ACC112 (cell line): ENCODE data around the gene GLRA1.

ENCODE experiments used
- H2AFZ ChIP-seq: fragments of 200-600 bp; sonication (generic); one replicate; pipeline ENCODE4 v1.6.0; 2017; ENCODE audit warnings: antibody characterized with exemption, low read length; ENCODE audit not compliant: unreplicated experiment
- H3K27ac ChIP-seq: fragments of 200-600 bp; sonication (generic); 2 replicates; pipeline ENCODE4 v1.5.1; 2014; ENCODE audit warnings: low read depth, mild to moderate bottlenecking, antibody characterized with exemption, low read length, moderate library complexity
- H3K27me3 ChIP-seq: fragments of 200-600 bp; sonication (generic); 2 replicates; pipeline ENCODE4 v1.6.1; 2014; ENCODE audit warnings: mild to moderate bottlenecking, antibody characterized with exemption, low read length, moderate library complexity, mixed read lengths; ENCODE audit not compliant: insufficient read depth
- H3K36me3 ChIP-seq: fragments of 200-600 bp; sonication (generic); 2 replicates; pipeline ENCODE4 v1.6.1; 2016; ENCODE audit warnings: mild to moderate bottlenecking, antibody characterized with exemption, low read length, moderate library complexity, mixed read lengths; ENCODE audit not compliant: insufficient read depth
- H3K4me1 ChIP-seq: fragments of 200-600 bp; sonication (generic); one replicate; pipeline ENCODE4 v1.6.1; 2016; ENCODE audit warnings: low read length, mixed read lengths; ENCODE audit not compliant: insufficient read depth, unreplicated experiment, control insufficient read depth
- H3K4me3 ChIP-seq: fragments of 200-600 bp; sonication (generic); 2 replicates; pipeline ENCODE4 v1.5.1; 2014; ENCODE audit warnings: mild to moderate bottlenecking, low read depth, low read length
- H3K79me2 ChIP-seq: fragments of 200-600 bp; sonication (generic); one replicate; pipeline ENCODE4 v1.6.0; 2016; ENCODE audit warnings: low read length; ENCODE audit not compliant: control insufficient read depth, unreplicated experiment, insufficient read depth

Gene GLRA1

DNA sequence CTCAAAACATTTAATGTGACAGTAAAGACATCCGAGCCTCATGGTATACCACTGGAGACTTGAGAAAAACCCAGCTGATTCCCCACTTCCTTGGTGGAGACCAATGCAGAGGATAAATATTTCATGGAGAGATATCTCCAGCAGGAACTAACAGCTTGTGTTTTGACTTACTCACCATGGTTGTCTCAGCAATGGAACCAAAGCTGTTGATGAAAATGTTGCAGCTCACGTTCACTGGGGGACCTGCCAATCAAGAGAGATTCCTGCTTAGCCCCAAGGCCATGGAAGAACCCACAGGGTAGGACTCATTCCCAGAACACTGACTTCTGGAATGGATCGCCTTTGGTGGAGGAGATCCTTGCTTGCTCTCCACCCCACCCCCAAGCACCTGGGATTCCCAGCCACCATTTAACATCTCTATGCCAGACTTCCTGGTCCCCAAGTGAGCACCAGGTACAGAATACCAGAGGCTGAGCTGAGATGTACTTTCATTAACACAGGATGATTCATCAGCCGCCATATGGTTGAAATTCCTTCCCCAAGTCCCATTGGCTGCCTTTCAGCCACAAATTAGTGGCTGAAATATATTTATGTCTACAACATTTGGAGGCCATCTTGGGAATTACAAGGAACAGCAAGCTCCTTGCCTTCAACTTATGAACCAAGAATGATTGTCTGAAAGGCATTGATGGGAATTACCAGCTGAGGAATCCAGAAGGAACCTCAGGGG is 37.9 kb downstream of the GLRA1 start:
- Histone ChIP-seq H3K36me3 (no peaks in the 10 kb centered on the region), H2AFZ (no peak overlapping the region), H3K4me3 (no peak overlapping the region), H3K27ac (no peak overlapping the region), H3K79me2 (no peaks in the 10 kb centered on the region), H3K4me1 (peaks cover 6% of the 10 kb centered on the region), H3K27me3 (no peaks in the 10 kb centered on the region)

DNA sequence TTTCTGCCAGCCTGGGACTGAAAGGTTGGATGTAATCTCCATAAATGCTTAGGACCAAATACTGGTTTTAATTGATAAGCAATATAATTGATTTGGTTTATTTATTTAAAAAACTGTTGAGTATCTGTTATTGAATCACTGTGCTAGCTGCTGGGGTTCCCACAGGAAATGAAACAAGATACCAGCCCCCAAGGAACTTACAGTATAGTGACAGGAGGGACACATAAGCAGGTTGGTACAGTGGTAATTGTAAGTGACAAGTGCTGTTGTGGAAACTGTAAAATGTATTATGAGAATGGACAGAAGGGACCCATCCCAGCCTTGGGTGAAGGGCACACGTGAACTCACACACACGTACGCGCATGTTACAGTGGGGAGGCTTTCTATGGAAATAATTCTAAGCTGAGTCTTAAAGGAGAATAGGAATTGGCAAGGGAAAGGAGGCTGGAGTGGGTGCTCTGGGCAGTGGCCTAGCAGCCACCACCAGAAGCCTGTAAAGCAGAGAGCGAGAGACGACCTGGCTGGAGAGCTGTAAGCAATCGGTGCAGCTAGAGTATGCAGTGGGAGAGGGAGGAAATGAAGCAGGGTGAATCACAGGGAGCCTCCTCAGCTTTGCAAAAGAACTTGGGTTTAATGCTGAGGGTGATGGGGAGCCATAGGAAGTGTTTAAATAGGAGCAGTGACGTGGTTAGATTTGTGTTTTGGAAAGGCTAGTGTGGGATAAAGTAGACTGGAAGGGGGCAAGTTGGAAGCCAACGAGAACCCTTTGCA is 39.3 kb downstream of the GLRA1 start:
- Histone ChIP-seq H2AFZ (peak overlapping the region; percentile 12), H3K27me3 (no peaks in the 10 kb centered on the region), H3K79me2 (no peaks in the 10 kb centered on the region)

DNA sequence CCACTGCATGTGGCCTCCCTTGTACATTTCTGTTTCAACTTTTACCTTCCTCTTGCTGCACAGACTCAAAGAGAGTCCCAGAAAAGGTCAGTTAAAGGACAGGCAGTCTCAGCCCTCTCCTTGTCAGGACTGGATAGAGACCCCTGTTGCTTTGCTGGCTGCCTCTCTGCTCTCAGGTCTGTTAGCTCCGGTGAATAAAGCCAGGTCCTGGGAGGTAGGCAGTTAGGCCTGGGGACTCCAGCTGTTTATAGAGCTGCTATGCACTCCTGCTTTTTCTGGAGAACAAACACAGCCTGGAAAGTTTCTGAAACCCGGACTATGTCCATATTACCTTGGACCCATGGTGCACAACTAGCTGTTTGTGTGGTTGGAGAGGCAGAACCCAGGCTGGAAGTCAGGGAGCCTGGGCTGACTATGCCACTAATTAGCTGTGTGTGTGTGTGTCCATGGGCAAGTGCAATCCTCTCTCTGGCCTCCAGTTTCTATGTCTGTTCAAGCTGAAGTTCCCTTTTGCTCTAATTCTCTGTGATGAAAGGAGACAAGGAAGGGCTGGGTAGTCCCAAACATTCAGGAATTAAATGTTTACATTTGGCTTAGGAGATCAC is 42.9 kb downstream of the GLRA1 start:
- Histone ChIP-seq H3K4me3 (no peak overlapping the region), H3K27me3 (no peaks in the 10 kb centered on the region)

More for the DNA sequence above, 39.3 kb downstream of the GLRA1 start:
- Histone ChIP-seq H3K27ac (no peak overlapping the region), H3K4me3 (no peak overlapping the region), H3K36me3 (no peaks in the 10 kb centered on the region), H3K4me1 (peaks cover 6% of the 10 kb centered on the region)

DNA sequence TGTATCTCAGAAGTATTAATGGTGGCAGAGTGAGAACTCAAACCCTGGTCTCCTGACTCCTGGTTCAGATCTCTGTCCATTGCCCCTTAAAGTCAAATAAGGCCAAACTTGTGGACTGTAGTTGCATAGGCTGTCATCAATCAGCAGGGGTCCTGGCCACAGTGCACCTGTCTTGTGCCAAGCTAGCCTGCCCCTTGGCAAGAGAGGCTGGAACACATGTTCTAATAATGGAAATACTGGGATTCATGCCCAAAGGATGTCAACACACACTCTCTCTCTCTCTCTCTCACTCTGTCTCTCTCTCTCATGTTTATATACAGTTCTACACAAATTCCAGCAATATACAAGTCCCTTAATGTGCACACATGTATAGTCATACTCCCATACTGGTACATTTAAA is 44.3 kb downstream of the GLRA1 start:
- H3K36me3 ChIP-seq: no peaks in the 10 kb centered on the region
- H3K4me1 ChIP-seq: peaks cover 2% of the 10 kb centered on the region
- no peak overlapping the region for H3K4me3 ChIP-seq
- no peaks in the 10 kb centered on the region for H3K79me2 ChIP-seq
- H3K27ac ChIP-seq: no peak overlapping the region
- no peaks in the 10 kb centered on the region for H3K27me3 ChIP-seq
- no peak overlapping the region for H2AFZ ChIP-seq

More for the DNA sequence above, 42.9 kb downstream of the GLRA1 start:
- no peaks in the 10 kb centered on the region for H3K79me2 ChIP-seq
- H3K36me3 ChIP-seq: no peaks in the 10 kb centered on the region
- H2AFZ ChIP-seq: no peak overlapping the region
- no peak overlapping the region for H3K27ac ChIP-seq
- H3K4me1 ChIP-seq: peaks cover 6% of the 10 kb centered on the region

DNA sequence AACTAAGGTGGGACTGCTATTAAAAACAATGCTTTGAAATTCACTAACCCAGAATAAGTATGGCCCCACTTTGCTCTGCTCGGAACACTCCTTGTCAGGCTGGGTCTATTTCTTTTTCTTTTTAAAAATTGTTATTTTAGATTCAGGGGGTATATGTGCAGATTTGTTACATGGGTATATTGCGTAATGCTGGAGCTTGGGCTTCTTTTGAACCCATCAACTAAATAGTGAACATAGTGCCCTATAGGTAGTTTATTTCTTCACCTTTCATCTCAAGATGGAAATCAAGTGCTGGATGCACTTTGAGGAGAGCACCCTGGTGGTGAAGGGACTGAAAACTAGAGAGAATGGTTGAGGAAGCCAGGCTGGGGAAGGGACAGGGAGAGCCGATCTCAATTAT is 51.0 kb downstream of the GLRA1 start:
- Histone ChIP-seq H3K4me3 (no peak overlapping the region), H3K27ac (no peak overlapping the region), H3K36me3 (no peaks in the 10 kb centered on the region), H3K27me3 (no peaks in the 10 kb centered on the region), H3K79me2 (no peaks in the 10 kb centered on the region), H3K4me1 (peaks cover 9% of the 10 kb centered on the region), H2AFZ (no peak overlapping the region)

DNA sequence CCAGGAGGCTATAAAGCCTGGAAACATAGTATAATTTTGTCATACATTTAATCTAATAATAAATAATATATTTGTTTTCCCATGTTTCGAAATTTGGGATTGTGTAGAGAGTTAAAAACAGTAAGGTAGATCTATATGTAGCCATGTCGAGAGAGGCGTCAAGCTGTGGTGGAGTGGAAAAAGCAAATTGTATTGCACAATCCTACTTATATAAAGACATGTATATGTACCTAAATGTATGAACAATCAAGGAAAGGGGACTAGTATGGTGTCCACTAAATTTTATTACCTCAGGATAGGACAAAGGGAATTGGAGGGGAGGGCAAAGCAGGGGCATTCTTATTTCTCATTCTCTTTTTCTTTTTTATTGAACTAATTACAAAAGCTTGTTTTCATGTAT is 52.0 kb downstream of the GLRA1 start:
- Histone ChIP-seq H3K27me3 (peaks cover 4% of the 10 kb centered on the region; the same call in 1 of the 2 replicates), H3K36me3 (no peaks in the 10 kb centered on the region), H3K27ac (no peak overlapping the region), H3K4me1 (peaks cover 9% of the 10 kb centered on the region), H3K79me2 (no peaks in the 10 kb centered on the region), H3K4me3 (no peak overlapping the region), H2AFZ (no peak overlapping the region)

DNA sequence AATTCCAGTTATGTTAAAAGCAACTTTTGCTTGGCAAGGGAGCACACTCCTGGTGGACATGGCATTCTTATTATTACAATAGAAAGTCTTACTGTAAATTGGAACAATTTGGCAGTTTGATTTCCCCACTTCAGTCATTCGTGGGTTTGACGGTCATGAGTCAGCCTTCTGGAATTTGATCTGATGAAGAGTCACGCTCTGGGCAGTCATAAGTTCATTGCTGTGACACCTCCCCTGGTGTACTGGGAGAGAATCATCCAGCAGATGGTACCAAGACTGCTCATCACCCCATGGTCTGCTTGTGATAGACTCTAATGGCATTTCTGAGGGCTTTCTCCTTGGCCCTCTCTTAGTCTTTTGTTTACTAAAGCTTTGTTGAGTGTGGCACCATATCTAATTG is 53.8 kb downstream of the GLRA1 start:
- H3K27me3 ChIP-seq: peaks cover 5% of the 10 kb centered on the region; the same call in 1 of the 2 replicates
- H3K4me1 ChIP-seq: peaks cover 9% of the 10 kb centered on the region
- H3K79me2 ChIP-seq: no peaks in the 10 kb centered on the region
- H2AFZ ChIP-seq: no peak overlapping the region
- H3K4me3 ChIP-seq: no peak overlapping the region
- no peaks in the 10 kb centered on the region for H3K36me3 ChIP-seq
- peak overlapping the region; percentile 16 for H3K27ac ChIP-seq

DNA sequence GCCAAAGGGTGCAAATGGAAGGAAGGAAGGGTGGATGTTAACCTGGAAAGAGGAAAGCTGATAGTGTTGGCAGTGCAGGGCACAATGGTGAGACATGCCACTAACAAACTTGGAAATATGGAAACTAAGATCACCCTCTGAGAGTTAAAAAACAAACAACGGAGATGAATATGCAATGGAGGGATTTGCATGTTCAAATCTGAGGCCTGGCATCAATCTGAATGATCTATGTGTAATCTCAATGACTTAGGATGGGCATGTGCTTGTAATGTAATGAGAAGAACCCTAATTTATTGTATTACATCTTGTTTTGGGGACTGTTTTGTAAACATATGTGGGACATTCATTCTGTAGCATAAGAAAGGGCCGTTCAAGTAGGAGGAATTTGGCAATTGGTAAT is 54.4 kb downstream of the GLRA1 start:
- Histone ChIP-seq H2AFZ (no peak overlapping the region), H3K36me3 (no peaks in the 10 kb centered on the region), H3K4me3 (no peak overlapping the region), H3K27ac (peak overlapping the region; percentile 16; the same call in 1 of the 2 replicates), H3K79me2 (no peaks in the 10 kb centered on the region), H3K27me3 (peaks cover 5% of the 10 kb centered on the region; the same call in 1 of the 2 replicates), H3K4me1 (peaks cover 9% of the 10 kb centered on the region)

DNA sequence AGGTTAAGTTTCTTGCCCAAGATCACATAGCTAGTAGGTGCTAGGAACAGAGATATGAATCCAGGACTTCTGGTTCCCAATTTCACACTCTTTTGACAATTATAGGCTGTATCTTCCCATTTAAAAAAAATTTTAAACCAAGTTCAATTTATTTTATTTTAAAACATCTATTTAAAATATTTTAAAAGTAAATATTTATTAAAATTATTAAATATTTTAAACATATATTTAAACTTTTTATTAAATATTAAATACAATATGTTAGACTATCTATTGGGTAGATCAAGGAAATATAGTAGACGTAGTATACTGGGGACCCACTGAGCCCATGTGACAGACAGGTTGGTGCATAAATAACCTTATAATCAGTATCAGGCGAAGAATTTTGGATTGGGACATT is 54.8 kb downstream of the GLRA1 start:
- Histone ChIP-seq H2AFZ (no peak overlapping the region), H3K36me3 (no peaks in the 10 kb centered on the region), H3K27me3 (peaks cover 9% of the 10 kb centered on the region; the same call in 1 of the 2 replicates), H3K4me1 (peaks cover 9% of the 10 kb centered on the region), H3K79me2 (no peaks in the 10 kb centered on the region), H3K27ac (no peak overlapping the region), H3K4me3 (no peak overlapping the region)

DNA sequence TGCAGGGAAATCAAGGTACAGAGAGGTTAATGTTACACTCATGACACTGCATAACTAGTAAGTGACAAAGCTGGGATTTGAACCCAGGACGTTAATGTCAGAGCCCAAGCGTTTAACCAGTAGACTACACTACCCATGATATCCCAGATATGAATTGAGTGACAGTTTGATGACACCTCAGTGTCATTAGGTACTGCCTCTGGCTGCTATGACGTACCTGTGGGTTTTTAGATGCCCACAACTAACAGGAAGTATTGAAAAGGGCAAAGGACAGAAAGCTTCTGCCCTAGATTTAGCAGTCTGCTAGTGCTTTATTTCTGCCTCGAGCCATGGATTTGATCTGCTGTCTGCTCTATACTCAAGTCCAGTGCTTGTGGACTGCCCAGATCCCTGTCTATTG is 56.2 kb downstream of the GLRA1 start:
- H3K36me3 ChIP-seq: no peaks in the 10 kb centered on the region
- peaks cover 9% of the 10 kb centered on the region; the same call in 1 of the 2 replicates for H3K27me3 ChIP-seq
- no peaks in the 10 kb centered on the region for H3K79me2 ChIP-seq
- peaks cover 9% of the 10 kb centered on the region for H3K4me1 ChIP-seq
- H2AFZ ChIP-seq: no peak overlapping the region
- no peak overlapping the region for H3K4me3 ChIP-seq
- no peak overlapping the region for H3K27ac ChIP-seq
